ENCODE data around the gene OR1A1. TPM values are rescaled to one million over a fixed set of nuclear protein-coding genes. Genes with fewer than 3 reads are reported as not detected.

Gene OR1A1
- total RNA-seq, 2 donors from 2014 or later: not detected

Other genes with a start within 250 kb of the OR1A1 start
- not detected for gene OR1D5, start 144.1 kb upstream of the OR1A1 start, total RNA-seq
- not detected for gene OR1D2, start 103.2 kb upstream of the OR1A1 start, total RNA-seq
- gene OR1G1, start 80.1 kb upstream of the OR1A1 start, total RNA-seq: not detected
- gene OR1A2, start 10.1 kb upstream of the OR1A1 start, total RNA-seq: not detected
- gene OR3A1, start 90.7 kb downstream of the OR1A1 start, total RNA-seq: not detected
- gene OR3A2, start 178.6 kb downstream of the OR1A1 start, total RNA-seq: not detected
- gene OR1E1, start 190.7 kb downstream of the OR1A1 start, total RNA-seq: not detected
- not detected for gene OR3A3, start 203.7 kb downstream of the OR1A1 start, total RNA-seq
- not detected for gene OR1E2, start 226.2 kb downstream of the OR1A1 start, total RNA-seq

All from posterior vena cava (tissue), 2 donors.